Astrocyte of the cerebellum (primary cell): ENCODE results near the gene OR8J1.

ENCODE experiments used
- DNase-seq: peaks from one replicate; pipeline ENCODE4 v3.0.0-alpha.2; 2011; ENCODE audit warnings: low read depth
- H3K4me3 ChIP-seq: 2 replicates; pipeline ENCODE4 v1.5.1; 2011; ENCODE audit warnings: mild to moderate bottlenecking, low read depth, low read length, moderate library complexity
- CTCF ChIP-seq: IDR thresholded peaks from 2 replicates; pipeline ENCODE4 v1.5.1; 2012; ENCODE audit warnings: low read length, low read depth, moderate library complexity, mild to moderate bottlenecking; ENCODE audit errors: missing control alignments
- in situ Hi-C: cut with HindIII; loops from 2 replicates; pipeline ENCODE4 v1.10.0; 2017; ENCODE audit warnings: low sequenced_read_pairs

OR8J1 gene

GRCh38 chr11:56410801-56411200, 56.7 kb downstream of the OR8J1 start:
- no peak for TF ChIP-seq CTCF
- no peak overlapping the region for H3K4me3 ChIP-seq
- no peak for DNase-seq
- in situ Hi-C loops, result no loop called here
